Myocyte (in vitro differentiated cells): ENCODE data around the gene FOLH1. TPM values are rescaled to one million over a fixed set of nuclear protein-coding genes. Genes with fewer than 3 reads are reported as not detected.
"Not testable (repeated sequence)": the region's sequence is repeated elsewhere in the genome, so short reads cannot be mapped to it uniquely, and the experiment has no call there.

ENCODE experiments used
- DNase-seq: peaks from one replicate; pipeline ENCODE4 v3.0.0-alpha.2; 2012; ENCODE audit warnings: low read depth
- polyA plus RNA-seq: library from polyadenylated mRNA; unstranded; fragments of >200 nt; gene quantifications from one replicate; pipeline ENCODE4 v1.2.1, GENCODE V29; 2012; ENCODE audit warnings: missing spikeins
- total RNA-seq: library from RNA; depleted of rRNA; stranded (reverse); fragments of >200 nt; gene quantifications from 2 replicates; pipeline ENCODE4 v1.2.3, GENCODE V29; 2014

Gene FOLH1
- not detected in 2 replicates for total RNA-seq
- polyA plus RNA-seq, result not detected

GRCh38 chr11:49208006-49208721, at the start of gene FOLH1:
Gene FOLH1, minus strand, starts transcription at chr11:49208602. Its CDS starts 193 bp downstream, at chr11:49208409.
- DNase-seq, result no peak

- not testable (repeated sequence) for DNase-seq
These were observed 46.7 kb upstream of the FOLH1 start for GRCh38 chr11:49255148-49255547.

- DNase-seq, result not testable (repeated sequence)
These were observed 42.8 kb upstream of the FOLH1 start for GRCh38 chr11:49251212-49251611.

GRCh38 chr11:49250398-49251115, 42.2 kb upstream of the FOLH1 start:
- not testable (repeated sequence) for DNase-seq

- not testable (repeated sequence) for DNase-seq
These were observed 41.0 kb upstream of the FOLH1 start for GRCh38 chr11:49249363-49249762.

- DNase-seq, result not testable (repeated sequence)
These were observed 25.3 kb upstream of the FOLH1 start for GRCh38 chr11:49233685-49234084.

GRCh38 chr11:49233019-49233418, 24.6 kb upstream of the FOLH1 start:
- DNase-seq, result not testable (repeated sequence)

GRCh38 chr11:49231725-49232124, 23.3 kb upstream of the FOLH1 start:
- not testable (repeated sequence) for DNase-seq

- DNase-seq, result not testable (repeated sequence)
These were observed 22.1 kb upstream of the FOLH1 start for GRCh38 chr11:49230534-49230933.

- DNase-seq, result not testable (repeated sequence)
These were observed 21.6 kb upstream of the FOLH1 start for GRCh38 chr11:49230001-49230400.

- not testable (repeated sequence) for DNase-seq
These were observed 20.7 kb upstream of the FOLH1 start for GRCh38 chr11:49229136-49229535.

GRCh38 chr11:49225255-49225785, 16.9 kb upstream of the FOLH1 start:
- not testable (repeated sequence) for DNase-seq

GRCh38 chr11:49221112-49221511, 12.7 kb upstream of the FOLH1 start:
- no peak for DNase-seq

GRCh38 chr11:49213026-49213560, 4.7 kb upstream of the FOLH1 start:
- no peak for DNase-seq

- DNase-seq, result not testable (repeated sequence)
These were observed 1.4 kb downstream of the FOLH1 start for GRCh38 chr11:49206999-49207398.

GRCh38 chr11:49202287-49202976, 6.0 kb downstream of the FOLH1 start:
- no peak for DNase-seq

- DNase-seq, result not testable (repeated sequence)
These were observed 11.6 kb downstream of the FOLH1 start for GRCh38 chr11:49196775-49197174.

- DNase-seq, result not testable (repeated sequence)
These were observed 12.4 kb downstream of the FOLH1 start for GRCh38 chr11:49196002-49196401.

GRCh38 chr11:49190287-49190686, 18.1 kb downstream of the FOLH1 start:
- DNase-seq, result not testable (repeated sequence)

- DNase-seq, result not testable (repeated sequence)
These were observed 22.2 kb downstream of the FOLH1 start for GRCh38 chr11:49186225-49186624.

GRCh38 chr11:49185597-49185996, 22.8 kb downstream of the FOLH1 start:
- not testable (repeated sequence) for DNase-seq
